Erythroblast (primary cell): Measurements from ENCODE around the gene GPR55.

Source experiments
- GATA1 ChIP-seq: IDR thresholded peaks from 2 replicates; pipeline ENCODE4 v1.6.1; 2011; ENCODE audit warnings: low read depth, mild to moderate bottlenecking, control low read depth, low read length, moderate library complexity
- POLR2A ChIP-seq: IDR thresholded peaks from 2 replicates; pipeline ENCODE4 v1.6.1; 2011; ENCODE audit warnings: mild to moderate bottlenecking, low read length

DNA sequence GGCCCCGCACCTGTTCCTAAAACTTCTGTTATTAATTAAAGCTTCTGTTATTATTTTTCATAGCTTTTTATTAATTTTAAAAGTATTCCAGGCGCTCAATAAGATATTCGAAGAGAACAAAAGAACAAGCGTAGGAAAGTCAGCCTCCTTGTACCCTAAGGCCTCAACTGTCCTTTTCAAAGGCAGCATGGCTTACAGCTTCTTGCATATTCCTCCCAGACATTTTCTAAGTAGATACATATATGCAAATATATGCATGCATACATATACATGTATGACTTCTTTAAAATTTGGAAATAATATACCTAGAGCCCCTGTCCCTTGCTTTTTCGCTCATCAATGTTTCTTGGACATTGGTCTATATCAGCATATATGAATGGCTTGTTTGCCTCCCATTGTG, 12.3 kb downstream of the GPR55 start:
- no peak for TF ChIP-seq POLR2A
- no peak for TF ChIP-seq GATA1
